ENCODE results near the gene HPSE2.
"Not testable (repeated sequence)": the region's sequence is repeated elsewhere in the genome, so short reads cannot be mapped to it uniquely, and the experiment has no call there.

HPSE2 gene

DNA sequence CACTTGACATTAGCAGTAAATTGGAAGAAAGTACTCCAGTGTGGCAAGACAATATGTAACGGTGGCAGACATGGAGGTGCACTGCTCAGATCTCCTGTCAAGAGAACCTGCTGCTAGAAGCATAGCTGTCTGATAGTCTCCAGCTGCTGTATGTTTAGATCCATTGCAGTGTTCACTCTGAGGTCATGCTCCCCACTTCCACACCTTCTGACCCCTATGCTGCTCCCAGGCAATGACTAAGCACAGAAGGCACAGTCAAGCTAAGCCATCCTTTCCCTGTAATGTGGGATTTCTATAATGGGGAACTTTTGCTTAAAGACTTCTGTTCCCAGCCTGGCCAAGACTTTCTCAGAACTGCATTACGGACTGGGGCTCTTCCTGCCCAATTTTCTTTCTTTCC, 315.8 kb downstream of the HPSE2 start:
- DNase-seq (ENCODE audit: low spot score), result no peak

DNA sequence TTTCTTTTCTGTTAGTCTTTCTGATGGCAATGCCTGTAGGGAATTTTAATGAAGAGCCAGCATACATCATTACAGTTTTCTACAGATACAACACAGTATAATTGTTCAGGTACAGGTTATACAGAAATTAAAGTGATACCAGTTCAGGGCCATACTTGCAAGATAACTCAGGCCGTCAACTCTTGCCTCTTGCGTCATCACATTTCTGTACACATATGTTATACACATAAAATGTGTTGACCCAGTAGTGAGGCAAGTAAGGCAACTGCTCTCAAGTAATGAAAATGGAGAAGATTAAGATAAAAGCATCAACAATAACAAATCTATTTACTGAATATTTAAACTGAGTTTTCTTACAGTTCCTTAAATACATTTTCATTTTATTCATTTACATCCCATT, 317.8 kb downstream of the HPSE2 start:
- DNase-seq (ENCODE audit: low spot score), result no peak

DNA sequence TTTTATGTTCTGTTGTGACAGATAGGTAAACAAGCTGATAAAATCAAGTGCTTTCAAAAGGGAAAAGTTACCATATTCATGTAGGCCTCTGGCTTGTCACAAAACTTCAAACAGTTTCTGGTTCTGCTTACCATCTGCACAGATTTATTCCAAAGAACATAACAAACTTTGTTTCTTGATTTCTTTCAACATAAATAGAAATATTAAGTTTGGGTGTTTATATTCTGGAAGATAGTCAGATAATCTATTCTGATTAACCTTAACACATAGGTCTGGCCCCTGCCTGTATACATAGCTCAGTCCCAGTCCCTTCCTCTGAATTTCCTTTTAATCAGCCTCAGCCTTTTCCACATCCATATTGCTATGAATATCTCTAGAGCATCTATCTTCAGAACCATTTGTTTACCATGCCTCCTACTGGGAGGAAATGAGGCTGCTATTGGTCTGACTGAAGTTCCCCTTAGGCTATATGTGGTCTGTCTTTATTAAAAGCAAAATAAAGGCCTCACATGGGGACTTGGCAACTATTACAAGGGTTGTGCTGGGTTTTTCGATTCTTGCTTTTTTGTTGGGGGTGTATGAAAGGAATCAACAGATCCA, 319.0 kb downstream of the HPSE2 start:
- DNase-seq (ENCODE audit: low spot score), result no peak

DNA sequence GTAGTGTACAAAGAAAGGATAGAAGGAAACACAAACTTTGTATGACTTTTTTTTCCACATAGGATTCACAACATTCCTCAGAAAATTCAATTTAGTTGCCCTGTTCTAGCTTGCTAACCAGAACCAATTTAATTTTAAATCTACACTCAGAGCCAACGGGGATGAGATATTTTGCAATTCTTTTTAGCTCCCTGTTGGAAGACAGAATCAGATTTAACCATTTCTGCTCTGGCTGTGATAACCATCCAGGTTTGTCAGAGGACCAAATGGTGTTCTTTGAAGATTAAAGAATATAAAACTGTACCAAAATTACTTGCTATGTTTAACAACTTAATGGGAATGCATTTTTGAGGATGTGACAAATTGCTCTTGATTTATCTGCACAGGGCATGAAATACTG, 319.7 kb downstream of the HPSE2 start:
- DNase-seq (ENCODE audit: low spot score), result no peak

DNA sequence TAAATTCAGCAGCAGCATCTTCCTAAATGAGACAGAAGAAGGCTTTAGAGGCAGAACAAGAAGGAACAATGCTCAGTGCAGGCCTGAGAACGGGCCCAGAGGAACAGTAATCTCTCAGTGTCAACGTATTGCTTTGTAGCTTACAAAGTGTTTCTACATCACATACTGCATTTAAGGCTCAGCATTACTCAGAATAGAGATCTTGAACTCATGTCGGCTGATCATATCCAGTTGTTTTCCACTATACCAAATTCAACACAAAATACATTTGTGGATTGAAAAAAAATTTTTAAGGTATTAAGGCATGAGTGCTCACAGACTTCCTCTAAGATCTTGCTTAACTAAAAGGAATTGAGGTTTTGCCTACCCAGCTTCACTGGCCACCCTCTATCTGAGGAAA, 325.1 kb downstream of the HPSE2 start:
- DNase-seq (ENCODE audit: low spot score), result no peak

DNA sequence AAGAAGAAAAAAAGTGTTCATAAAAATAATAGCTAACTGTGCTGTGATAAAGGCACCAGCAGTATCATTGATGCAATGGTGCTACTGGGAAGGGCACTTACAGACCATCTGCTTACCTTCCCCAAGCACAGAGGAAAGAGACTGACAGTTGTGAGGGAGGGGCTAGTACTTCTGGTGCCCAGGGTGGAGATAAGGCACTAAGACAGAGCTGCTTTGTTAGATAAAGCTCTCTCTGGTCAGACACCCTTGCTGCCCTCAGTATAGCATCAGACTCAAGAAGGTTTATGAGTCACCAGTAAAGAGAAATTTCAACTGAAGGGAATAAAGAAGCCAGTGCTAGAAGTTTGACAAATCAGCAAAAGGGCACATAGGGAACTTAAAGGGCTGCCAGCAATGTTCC, 325.6 kb downstream of the HPSE2 start:
- peak; percentile 68 for DNase-seq (ENCODE audit: low spot score)

DNA sequence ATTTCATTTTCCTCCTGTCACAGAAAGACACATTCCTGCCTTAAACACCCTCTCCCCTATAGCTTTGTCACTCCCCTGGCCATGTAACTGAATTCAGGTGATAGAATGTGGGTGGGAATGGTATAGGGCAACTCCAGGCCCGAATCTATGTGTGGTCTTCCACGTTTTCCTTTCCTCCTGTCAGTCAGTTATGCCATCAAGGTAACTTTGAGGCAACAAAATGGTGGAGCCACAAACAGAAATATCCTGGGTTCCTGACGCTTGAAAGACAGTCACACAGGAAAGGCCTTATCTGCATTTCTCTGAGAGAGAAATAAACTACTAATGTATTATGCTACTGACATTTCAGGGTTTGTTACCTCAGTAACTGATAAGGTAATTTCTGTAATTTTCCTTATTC, 326.8 kb downstream of the HPSE2 start:
- DNase-seq (ENCODE audit: low spot score), result no peak

DNA sequence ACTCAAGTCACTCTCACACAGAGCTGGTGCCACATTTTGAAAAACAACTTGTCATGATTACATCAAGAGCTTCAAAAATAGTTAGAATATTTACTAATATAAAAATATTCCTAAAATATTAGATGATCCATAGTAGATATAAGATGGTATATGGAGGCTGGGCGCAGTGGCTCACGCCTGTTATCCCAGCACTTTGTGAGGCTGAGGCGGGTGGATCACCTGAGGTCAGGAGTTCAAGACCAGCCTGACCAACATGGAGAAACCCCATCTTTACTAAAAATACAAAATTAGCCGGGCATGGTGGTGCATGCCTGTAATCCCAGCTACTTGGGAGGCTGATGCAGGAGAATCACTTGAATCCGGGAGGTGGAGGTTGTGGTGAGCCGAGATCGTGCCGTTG, 327.4 kb downstream of the HPSE2 start:
- DNase-seq (ENCODE audit: low spot score), result not testable (repeated sequence)

DNA sequence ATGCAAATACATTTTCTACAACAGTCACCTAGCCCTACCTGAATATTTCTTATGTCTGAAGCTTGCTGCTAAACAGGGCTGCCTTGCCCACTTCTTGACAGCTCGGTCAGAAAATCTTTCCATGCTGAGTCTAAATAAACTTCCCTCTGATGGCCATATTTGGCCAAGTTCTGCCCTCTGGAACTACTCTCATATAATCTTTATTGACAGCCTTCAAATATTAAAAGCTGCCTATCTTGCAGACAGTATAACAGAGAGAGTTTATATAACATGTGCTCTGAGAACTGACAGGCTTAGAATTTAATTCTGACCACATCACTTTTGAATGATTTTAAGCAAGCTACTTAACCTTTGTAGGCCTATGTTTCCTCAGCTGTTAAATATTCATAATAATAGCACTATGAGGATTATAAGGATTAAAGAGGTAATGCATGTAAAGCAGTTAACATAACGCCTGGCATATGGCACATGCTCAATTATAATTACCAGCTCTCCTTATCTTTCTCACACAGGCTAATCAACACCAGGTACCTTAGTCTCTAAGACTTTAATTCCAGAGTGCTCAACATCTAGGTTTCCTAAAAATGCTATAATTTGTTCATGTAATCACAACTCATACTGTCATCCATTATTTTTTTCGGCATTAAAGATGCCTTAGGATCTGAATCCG, 334.1 kb downstream of the HPSE2 start:
- peak; percentile 27 for DNase-seq (ENCODE audit: low spot score)

DNA sequence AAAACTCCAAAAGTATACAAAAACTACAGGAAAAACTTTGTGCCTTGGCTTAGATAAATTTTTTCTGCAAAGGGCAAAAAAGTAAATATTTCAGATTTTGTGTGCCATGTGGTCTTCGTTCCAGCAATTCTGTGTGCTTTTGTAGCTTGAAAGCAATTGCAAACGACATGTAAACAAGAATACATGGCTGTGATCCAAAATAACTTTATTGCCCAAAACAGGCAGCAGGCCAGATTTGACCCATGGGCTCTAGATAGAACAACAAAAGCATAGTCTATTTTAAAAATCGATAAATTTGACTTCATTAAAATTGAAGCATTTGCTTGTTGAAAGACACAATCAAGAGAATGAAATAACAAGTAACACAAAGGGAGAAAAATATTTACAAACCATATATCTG, 336.6 kb downstream of the HPSE2 start:
- no peak for DNase-seq (ENCODE audit: low spot score)

DNA sequence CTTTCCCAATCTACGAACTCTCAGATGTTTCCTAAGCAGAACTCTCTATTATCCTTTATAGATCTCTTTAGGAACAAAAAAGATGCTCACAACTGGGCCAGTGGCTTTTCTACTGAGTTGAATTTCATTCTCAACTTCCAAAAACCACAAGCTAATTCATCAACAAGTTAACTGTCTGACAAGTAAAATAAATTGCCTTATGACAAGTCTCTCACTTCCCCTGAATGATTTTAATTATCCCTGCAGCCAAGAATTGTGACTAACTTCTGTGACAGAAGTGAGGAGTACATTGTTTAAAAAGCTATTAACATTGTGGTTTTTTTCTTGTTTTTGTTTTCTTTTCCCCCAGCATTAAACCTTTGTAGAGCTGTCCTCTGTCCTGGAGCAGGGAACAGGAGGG, 343.1 kb downstream of the HPSE2 start:
- no peak for DNase-seq (ENCODE audit: low spot score)

DNA sequence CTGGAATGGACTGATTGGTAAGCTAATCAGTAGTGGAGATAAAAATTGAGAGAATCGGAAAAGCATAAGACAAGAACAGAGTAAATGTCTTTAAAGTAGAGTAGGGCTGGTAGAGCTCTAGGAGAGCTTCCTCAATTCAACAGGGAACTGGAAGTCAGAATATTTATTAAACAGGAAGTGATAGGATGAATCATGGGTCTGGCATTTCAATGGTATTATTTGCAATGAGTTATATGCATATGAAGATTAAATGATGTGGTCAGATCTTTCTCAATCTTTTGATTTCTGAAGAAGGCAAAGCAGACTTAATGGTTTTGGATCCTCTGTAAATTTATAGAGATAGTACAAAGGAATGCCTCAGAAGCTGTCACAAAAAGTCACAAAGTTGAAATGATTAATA, 349.0 kb downstream of the HPSE2 start:
- DNase-seq (ENCODE audit: low spot score), result no peak

DNA sequence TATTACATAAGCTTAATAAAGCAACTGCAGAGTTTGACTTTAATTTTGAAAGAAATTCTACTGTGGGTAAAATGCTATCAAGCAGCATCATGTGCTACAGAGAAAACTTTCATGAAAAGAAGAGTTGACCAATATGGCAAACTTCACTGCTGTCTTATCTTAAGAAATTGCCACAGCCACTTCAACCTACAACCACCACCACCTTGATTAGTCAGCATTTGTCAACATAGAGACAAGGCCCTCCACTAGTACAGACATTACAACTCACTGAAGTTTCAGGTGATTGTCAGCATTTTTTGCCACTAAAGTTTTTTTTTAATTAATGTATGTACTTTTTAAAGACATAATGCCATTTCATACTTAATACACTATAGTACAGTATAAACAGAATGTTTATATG, 350.3 kb downstream of the HPSE2 start:
- DNase-seq (ENCODE audit: low spot score), result no peak

DNA sequence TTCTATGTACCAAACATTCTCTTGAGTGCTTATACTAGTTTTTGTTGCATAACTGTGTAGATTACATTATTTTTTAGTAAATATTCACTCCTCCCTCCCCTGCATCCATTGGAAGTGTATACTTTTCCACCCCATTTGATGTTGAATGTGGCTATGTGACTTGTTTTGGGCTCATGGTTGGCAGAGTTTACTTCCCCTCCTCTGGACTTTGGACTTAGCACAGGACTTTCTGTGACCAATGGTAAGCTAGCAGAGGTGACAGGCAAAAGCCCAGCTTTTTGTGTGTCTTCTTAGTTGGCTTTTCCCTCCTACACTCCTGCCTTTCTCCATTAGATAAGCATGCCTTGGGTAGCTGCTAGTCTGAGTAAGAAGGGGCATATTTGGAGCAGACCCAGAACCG, 353.9 kb downstream of the HPSE2 start:
- DNase-seq (ENCODE audit: low spot score), result no peak

DNA sequence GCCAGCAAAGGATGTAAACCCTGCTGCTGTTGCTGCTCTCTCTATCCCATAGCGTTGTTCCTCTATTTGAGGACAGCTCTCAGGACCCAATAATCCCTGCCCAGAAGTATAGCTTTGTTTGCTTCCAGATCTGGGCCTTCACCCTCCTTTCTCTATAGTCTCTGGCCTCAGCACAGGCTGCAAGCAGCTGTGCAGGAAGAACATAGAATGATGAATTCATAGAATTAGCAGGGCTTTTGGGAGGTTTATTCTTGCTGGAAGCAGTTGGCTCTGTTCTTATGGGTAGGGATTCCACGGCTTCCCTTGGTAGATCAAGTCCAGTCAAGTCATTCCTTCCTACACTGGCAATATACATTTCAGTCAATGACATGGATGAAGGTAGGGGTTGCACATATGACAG, 354.7 kb downstream of the HPSE2 start:
- no peak for DNase-seq (ENCODE audit: low spot score)

DNA sequence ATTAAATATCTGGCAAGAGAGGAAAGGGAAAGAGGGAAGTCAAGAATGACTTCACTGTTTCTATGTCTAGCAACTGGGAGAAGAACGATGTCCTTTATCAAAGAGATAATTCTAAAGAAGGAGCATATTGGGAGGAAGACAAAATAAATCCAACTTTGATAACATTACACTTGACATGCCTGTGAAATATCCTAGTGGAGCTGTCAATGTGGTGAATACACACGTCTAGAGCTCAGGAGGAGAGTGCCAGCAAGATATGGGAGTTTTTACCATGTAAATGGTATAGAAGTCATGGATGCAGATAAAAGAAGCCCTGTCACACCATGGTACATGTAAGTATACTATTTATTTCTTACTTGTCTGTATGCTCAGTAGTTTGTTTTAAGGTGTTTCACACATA, 356.7 kb downstream of the HPSE2 start:
- no peak for DNase-seq (ENCODE audit: low spot score)

DNA sequence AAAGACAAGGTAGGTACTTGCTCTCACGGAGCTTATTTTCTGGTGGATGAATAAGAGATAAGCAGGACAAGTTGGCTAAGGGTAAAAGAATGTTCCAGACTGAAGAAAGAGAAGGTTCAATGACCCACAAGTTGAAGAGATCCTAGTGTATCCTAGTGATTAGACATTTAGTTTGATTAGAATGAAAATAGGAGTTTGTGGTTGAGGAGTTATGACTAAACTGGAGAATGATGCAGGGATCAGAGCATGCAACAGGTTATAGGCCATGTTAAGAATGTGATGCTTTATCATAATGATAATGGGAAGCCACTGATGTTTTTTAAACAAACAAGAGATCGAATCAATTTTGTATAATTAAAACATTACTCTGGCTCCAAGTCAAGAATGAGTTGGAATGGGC, 357.2 kb downstream of the HPSE2 start:
- no peak for DNase-seq (ENCODE audit: low spot score)

DNA sequence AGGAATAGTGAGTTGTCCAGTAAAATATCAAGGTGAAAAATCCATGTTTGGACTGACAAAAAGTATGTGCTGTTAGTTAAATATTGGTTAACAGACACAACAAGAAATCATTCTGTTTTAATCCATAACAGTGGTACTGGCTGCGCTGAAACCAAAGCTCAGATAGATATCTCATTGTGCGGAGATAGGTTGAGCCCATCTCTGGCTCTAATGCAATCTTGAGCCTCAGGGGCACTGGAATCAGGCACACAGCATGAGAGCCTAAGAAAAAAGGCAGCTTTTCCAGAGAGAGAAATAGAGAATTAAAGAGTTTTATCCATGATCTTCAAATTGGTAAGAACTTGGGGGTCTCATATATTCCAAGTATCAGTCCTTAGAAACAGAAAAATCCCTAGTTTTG, 373.7 kb downstream of the HPSE2 start:
- DNase-seq (ENCODE audit: low spot score), result no peak

DNA sequence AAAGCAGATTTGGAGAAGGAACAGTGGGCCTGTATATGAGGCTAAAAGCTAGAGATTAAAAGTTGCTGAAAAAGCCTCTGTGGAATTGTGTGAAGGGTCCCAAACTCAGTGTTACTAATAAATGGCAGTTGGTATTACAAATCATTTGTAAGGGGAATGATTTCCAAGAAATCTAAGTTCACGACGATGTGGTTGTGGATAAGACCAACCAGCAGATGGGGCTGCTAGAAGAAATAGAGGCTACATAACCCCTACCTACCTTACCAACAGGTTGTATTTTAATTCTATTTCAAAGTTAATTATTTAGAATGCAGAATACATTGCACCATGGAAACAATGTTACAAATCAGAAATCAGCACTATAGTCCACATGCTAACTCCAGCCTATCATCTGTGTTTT, 377.1 kb downstream of the HPSE2 start:
- no peak for DNase-seq (ENCODE audit: low spot score)

DNA sequence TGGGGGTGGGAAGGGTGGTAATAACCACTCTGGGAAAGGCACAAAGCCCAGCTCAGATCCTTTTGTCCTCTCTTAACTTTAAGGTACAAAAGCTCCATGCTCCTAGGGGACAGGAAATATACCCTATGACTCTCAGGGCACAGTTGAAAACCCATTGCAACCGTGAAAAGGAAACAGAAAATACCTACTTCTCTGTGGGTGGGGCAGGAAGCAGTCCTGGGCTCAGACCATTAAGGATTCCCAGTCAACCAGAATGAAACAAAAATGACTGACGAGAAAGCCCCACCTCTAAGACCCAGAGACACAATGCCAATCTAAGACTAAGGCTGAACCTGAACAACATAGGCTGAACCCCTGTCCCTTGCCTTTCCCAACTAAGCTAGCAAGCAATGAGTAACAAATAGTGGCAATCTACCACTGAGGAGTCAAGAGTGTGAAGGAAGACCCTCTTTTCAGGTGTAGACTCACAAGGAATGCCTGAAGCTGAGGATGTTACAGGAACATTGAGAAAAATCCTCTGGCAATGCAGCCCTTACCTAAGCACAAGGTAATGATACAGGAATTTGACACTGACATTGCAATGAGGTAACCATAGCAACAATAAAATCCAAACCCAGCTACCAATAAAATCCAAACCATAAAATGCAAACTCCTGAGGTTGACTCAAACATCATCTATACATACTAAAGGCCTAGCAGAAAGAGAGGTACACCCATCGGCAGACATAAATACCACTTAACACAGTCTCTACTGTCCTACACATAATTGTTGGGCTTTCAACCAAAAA, 380.1 kb downstream of the HPSE2 start:
- no peak for DNase-seq (ENCODE audit: low spot score)

DNA sequence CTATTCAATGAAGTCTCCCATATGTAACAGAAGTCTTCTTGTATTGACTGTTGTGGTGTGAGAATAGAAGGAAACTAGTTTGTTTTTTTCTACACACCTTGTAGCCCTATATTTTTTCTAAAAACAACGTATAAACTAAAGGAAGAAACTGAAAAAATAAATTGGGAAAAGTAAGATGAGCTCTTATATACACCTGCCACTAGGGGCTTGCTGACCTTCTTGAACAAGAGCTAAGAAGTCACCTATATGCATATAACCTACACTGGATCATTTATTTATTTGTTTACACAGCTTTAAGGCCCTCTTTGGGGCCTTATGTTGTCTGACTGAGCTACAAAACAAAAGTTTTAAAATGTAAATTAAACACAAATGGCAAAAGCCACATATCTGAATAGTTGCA, 383.0 kb downstream of the HPSE2 start:
- DNase-seq (ENCODE audit: low spot score), result no peak

DNA sequence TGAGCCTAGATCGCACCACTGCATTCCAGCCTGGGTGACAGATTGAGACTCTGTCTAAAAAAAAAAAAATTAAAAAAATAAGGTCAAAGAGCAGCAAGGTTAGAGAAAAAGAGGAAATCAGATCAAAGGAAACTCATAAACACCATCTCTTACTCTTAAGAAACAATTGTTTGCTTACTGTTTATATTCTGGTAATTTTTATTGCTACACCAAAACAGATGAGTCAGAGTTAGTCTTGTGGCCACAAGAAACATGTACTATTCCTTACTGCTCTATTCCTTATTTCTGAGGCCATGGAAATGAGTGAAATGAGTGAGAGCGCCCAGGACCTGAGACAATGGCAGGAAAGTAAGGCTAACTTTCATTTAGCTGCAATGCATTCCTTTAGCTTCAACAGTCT, 387.3 kb downstream of the HPSE2 start:
- DNase-seq (ENCODE audit: low spot score), result no peak

DNA sequence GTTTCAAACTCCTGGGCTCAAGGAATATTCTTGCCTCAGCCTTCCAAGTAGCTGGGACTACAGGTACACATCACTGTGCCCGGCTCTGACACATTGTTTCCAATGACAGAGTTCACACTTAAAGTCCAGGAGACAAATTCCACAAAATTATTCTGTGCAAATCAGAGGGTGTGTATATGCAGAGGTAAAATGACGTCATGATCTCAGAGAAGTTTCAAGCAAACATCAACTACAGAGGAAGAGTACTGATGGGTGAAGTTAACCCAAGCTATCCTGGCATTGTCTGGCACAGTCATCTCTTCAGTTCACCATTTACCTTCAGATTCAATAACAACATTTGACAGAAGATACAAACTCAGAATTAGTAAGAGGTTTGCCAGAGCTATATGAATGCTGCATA, 388.9 kb downstream of the HPSE2 start:
- no peak for DNase-seq (ENCODE audit: low spot score)

DNA sequence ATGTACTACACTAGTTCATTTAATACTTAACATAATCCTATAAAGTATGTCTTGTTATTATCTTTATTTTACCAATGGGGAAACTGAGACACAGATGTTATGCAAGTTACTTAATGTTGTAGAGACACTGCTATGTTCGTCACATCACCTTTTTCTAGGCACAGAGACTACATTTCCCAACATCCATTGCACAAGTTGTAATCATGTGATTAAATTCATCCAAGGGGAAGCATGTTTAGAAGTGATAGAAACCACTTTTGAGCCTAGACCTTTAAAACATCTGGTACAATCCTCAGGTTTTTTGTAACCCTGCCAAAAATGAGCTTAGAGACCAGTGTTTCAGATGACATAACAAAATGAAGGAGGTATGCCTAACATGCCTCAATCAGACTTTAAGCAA, 402.1 kb downstream of the HPSE2 start:
- DNase-seq (ENCODE audit: low spot score), result no peak
